Testis (tissue), 2 donors: ENCODE data around the gene PDZK1IP1.
"Not testable (repeated sequence)": the region's sequence is repeated elsewhere in the genome, so short reads cannot be mapped to it uniquely, and the experiment has no call there.

Experiments
- CTCF ChIP-seq, 3 experiments: fragments of 450-650 bp in 2 of 3; fragments of 200-600 bp in 1 of 3; sonication (generic) in 1 of 3; IDR thresholded peaks; one replicate each; pipeline ENCODE4 v1.5.1; 2016 to 2019; ENCODE audit warnings: antibody characterized with exemption in 3 of 3, mild to moderate bottlenecking in 2 of 3, moderate library complexity in 1 of 3
- POLR2A ChIP-seq: fragments of 450-650 bp; IDR thresholded peaks from one replicate; pipeline ENCODE4 v1.6.1; 2017; ENCODE audit warnings: antibody characterized with exemption, mild to moderate bottlenecking, moderate library complexity

- TF ChIP-seq CTCF (IDR thresholded peaks at IDR 0.05); POLR2A: not testable (repeated sequence)
These were observed 49.5 kb downstream of the PDZK1IP1 start for GRCh38 chr1:47140358-47140757.
